Stimulated activated CD8-positive, alpha-beta memory T cell treated with anti-CD3 and anti-CD28 coated beads, Interleukin-7, amount 100 ng/mL, for 4 hours (primary cell): Measurements from ENCODE around the gene REXO1.
"Not testable (repeated sequence)": the region's sequence is repeated elsewhere in the genome, so short reads cannot be mapped to it uniquely, and the experiment has no call there.

ENCODE experiments used
- DNase-seq, 2 donors: peaks; one replicate each; pipeline ENCODE4 v3.0.0-alpha.2; 2020; ENCODE audit warnings: low read depth in 2 of 2

REXO1 gene

GRCh38 chr19:1875646-1876495 is 27.6 kb upstream of the REXO1 start:
- DNase-seq = peak; percentile 68 to 86

GRCh38 chr19:1875265-1875645 is 27.0 kb upstream of the REXO1 start:
- not testable (repeated sequence) for DNase-seq

- DNase-seq = no peak
Measured at GRCh38 chr19:1874554-1875185, 26.4 kb upstream of the REXO1 start.

GRCh38 chr19:1873524-1874473 is 25.5 kb upstream of the REXO1 start:
- DNase-seq = no peak

- DNase-seq = no peak
Measured at GRCh38 chr19:1872807-1873523, 24.7 kb upstream of the REXO1 start.

- no peak for DNase-seq
Measured at GRCh38 chr19:1871630-1872029, 23.3 kb upstream of the REXO1 start.

GRCh38 chr19:1871140-1871597 is 22.9 kb upstream of the REXO1 start:
- DNase-seq = no peak

GRCh38 chr19:1868971-1869370 is 20.7 kb upstream of the REXO1 start:
- DNase-seq = no peak

GRCh38 chr19:1867349-1867724 is 19.1 kb upstream of the REXO1 start:
- DNase-seq = no peak

GRCh38 chr19:1866693-1867348 is 18.5 kb upstream of the REXO1 start:
- no peak for DNase-seq

GRCh38 chr19:1865172-1866010 is 17.1 kb upstream of the REXO1 start:
- DNase-seq = no peak

GRCh38 chr19:1864480-1865171 is 16.3 kb upstream of the REXO1 start:
- peak in 1 of 2 donors; percentile 63 for DNase-seq

GRCh38 chr19:1863638-1864479 is 15.6 kb upstream of the REXO1 start:
- peak; percentile 85 to 96 for DNase-seq

GRCh38 chr19:1863328-1863637 is 15.0 kb upstream of the REXO1 start, which contains the start of gene KLF16:
Gene KLF16, minus strand, starts transcription at chr19:1863579. Its CDS starts 82 bp downstream, at chr19:1863497.
- no peak for DNase-seq

GRCh38 chr19:1862424-1863327 is 14.4 kb upstream of the REXO1 start:
- peak in 1 of 2 donors; percentile 58 for DNase-seq

- DNase-seq = no peak
Measured at GRCh38 chr19:1862068-1862423, 13.8 kb upstream of the REXO1 start.

- DNase-seq = no peak
Measured at GRCh38 chr19:1861599-1862031, 13.3 kb upstream of the REXO1 start.
